Breast epithelium (tissue), 3 donors: ENCODE data around the gene KTI12.

Experiments
- POLR2A ChIP-seq: fragments of 450-650 bp; IDR thresholded peaks from one replicate; pipeline ENCODE4 v1.6.1; 2016; ENCODE audit warnings: antibody characterized with exemption, mild to moderate bottlenecking, moderate library complexity
- POLR2AphosphoS5 ChIP-seq, 3 donors: sonication (generic); formaldehyde crosslinking; IDR thresholded peaks; one replicate each; pipeline ENCODE4 v1.6.1; 2017; ENCODE audit warnings: antibody characterized with exemption in 3 of 3
- TF ChIP-seq, protein P1 (sequence below), 3 donors: fragments of 450-650 bp; IDR thresholded peaks; one replicate each; pipeline ENCODE4 v1.5.1; 2016 to 2017; ENCODE audit warnings: antibody characterized with exemption in 3 of 3, mild to moderate bottlenecking in 3 of 3, moderate library complexity in 3 of 3

DNA sequence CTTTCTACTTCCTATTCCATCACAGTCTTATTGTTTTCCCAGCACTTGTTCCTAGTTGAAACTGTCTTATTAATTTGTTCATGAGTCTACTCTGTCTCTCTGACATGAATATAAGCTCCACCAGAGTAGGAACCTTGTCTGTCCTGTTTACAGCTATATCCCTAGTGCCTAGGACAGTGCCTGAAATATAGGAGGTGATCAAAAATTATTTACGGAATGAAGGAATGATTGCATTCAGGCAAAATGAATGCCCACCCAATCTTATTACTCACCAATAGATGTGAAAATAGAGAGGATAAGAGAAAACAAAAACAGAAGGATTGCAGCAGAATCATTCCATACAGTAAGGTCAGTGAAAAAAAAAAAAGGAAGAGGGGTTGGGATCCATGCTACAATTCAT, 20.3 kb upstream of the KTI12 start:
- TF ChIP-seq POLR2A (no peak), POLR2AphosphoS5 (IDR thresholded peaks at IDR 0.05) (no peak)
- TF ChIP-seq, protein P1, sequence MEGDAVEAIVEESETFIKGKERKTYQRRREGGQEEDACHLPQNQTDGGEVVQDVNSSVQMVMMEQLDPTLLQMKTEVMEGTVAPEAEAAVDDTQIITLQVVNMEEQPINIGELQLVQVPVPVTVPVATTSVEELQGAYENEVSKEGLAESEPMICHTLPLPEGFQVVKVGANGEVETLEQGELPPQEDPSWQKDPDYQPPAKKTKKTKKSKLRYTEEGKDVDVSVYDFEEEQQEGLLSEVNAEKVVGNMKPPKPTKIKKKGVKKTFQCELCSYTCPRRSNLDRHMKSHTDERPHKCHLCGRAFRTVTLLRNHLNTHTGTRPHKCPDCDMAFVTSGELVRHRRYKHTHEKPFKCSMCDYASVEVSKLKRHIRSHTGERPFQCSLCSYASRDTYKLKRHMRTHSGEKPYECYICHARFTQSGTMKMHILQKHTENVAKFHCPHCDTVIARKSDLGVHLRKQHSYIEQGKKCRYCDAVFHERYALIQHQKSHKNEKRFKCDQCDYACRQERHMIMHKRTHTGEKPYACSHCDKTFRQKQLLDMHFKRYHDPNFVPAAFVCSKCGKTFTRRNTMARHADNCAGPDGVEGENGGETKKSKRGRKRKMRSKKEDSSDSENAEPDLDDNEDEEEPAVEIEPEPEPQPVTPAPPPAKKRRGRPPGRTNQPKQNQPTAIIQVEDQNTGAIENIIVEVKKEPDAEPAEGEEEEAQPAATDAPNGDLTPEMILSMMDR (IDR thresholded peaks at IDR 0.05): no peak
